Breast epithelium (tissue), 4 donors: Measurements from ENCODE around the gene CNDP1. TPM values are rescaled to one million over a fixed set of nuclear protein-coding genes. Genes with fewer than 3 reads are reported as not detected.
"Not testable (repeated sequence)": the region's sequence is repeated elsewhere in the genome, so short reads cannot be mapped to it uniquely, and the experiment has no call there.

Source experiments
- DNase-seq, 2 donors: peaks; one replicate each; pipeline ENCODE4 v3.0.0-alpha.2; 2019; ENCODE audit warnings: low spot score in 2 of 2
- H3K27ac ChIP-seq, 2 donors: fragments of 200-600 bp; sonication (generic) in 1 of 2; one replicate each; pipeline ENCODE4 v1.5.1; 2016 to 2019; ENCODE audit warnings: mild to moderate bottlenecking in 1 of 2
- H3K27me3 ChIP-seq, 2 donors: fragments of 200-600 bp; sonication (generic) in 1 of 2; one replicate each; pipeline versions ENCODE4 v1.5.1 to v1.6.0; 2017 to 2019; ENCODE audit warnings: control low read depth in 1 of 2, mild to moderate bottlenecking in 1 of 2
- H3K36me3 ChIP-seq: fragments of 200-600 bp; one replicate; pipeline ENCODE4 v1.5.1; 2019
- H3K4me1 ChIP-seq, 2 donors: fragments of 200-600 bp; sonication (generic); one replicate each; pipeline ENCODE4 v1.5.1; 2016 to 2019; ENCODE audit warnings: control low read depth in 1 of 2
- H3K4me3 ChIP-seq, 3 donors: fragments of 200-600 bp; sonication (generic); 1 replicate in 2 of 3; 2 replicates in 1 of 3; pipeline ENCODE4 v1.5.1; 2016 to 2019; ENCODE audit warnings: mild to moderate bottlenecking in 3 of 3, moderate library complexity in 2 of 3
- H3K9me3 ChIP-seq, 2 donors: fragments of 200-600 bp; sonication (generic) in 1 of 2; one replicate each; pipeline ENCODE4 v1.5.1; 2016 to 2019; ENCODE audit warnings: control low read depth in 1 of 2
- POLR2A ChIP-seq: fragments of 450-650 bp; IDR thresholded peaks from one replicate; pipeline ENCODE4 v1.6.1; 2016; ENCODE audit warnings: antibody characterized with exemption, mild to moderate bottlenecking, moderate library complexity
- POLR2AphosphoS5 ChIP-seq, 3 donors: sonication (generic); formaldehyde crosslinking; IDR thresholded peaks; one replicate each; pipeline ENCODE4 v1.6.1; 2017; ENCODE audit warnings: antibody characterized with exemption in 3 of 3
- intact Hi-C: fragments of 100-400 bp; cut with DNase I; formaldehyde crosslinking; loops from one replicate; pipeline ENCODE4 v1.15.1; 2023; ENCODE audit warnings: low total_unique reads
- total RNA-seq, 3 donors: library from RNA; depleted of rRNA; stranded (reverse); fragments of >200 nt; gene quantifications; one replicate each; pipeline ENCODE4 v1.1.0, GENCODE V29; 2016
- TF ChIP-seq, protein P1 (sequence below), 3 donors: fragments of 450-650 bp; IDR thresholded peaks; one replicate each; pipeline ENCODE4 v1.5.1; 2016 to 2017; ENCODE audit warnings: antibody characterized with exemption in 3 of 3, mild to moderate bottlenecking in 3 of 3, moderate library complexity in 3 of 3

The CNDP1 gene
- total RNA-seq, 3 donors from 2014 or later, result 0.33 TPM; not detected in 2

DNA sequence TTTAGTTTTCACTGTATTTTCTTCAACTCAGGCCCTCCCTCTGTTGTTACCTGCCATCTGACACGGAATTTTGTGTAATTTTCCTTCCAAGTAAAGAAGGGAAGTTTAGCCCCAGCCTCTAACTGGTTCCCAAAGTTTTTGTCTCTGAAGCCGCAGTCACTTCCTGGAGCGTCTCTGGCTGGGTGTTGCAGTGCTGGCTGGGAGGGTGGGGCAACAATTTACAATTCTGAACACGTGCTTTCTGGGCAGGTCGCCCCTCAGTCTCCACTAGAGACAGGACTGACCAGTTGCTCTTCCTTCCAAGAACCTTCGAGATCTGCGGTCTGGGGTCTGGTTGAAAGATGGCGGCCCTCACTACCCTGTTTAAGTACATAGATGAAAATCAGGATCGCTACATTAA, 34.7 kb upstream of the CNDP1 start:
- H3K27ac ChIP-seq, result peak overlapping the region; percentile 71 to 74
- H3K9me3 ChIP-seq, result no peaks in the 10 kb centered on the region
- H3K27me3 ChIP-seq, result no peaks in the 10 kb centered on the region
- TF ChIP-seq POLR2A (no peak), POLR2AphosphoS5 (IDR thresholded peaks at IDR 0.05) (peak in 1 of 3 donors; percentile 19)
- TF ChIP-seq, protein P1, sequence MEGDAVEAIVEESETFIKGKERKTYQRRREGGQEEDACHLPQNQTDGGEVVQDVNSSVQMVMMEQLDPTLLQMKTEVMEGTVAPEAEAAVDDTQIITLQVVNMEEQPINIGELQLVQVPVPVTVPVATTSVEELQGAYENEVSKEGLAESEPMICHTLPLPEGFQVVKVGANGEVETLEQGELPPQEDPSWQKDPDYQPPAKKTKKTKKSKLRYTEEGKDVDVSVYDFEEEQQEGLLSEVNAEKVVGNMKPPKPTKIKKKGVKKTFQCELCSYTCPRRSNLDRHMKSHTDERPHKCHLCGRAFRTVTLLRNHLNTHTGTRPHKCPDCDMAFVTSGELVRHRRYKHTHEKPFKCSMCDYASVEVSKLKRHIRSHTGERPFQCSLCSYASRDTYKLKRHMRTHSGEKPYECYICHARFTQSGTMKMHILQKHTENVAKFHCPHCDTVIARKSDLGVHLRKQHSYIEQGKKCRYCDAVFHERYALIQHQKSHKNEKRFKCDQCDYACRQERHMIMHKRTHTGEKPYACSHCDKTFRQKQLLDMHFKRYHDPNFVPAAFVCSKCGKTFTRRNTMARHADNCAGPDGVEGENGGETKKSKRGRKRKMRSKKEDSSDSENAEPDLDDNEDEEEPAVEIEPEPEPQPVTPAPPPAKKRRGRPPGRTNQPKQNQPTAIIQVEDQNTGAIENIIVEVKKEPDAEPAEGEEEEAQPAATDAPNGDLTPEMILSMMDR (IDR thresholded peaks at IDR 0.05), result no peak
- H3K36me3 ChIP-seq, result no peaks in the 10 kb centered on the region
- H3K4me1 ChIP-seq, result no peaks in the 10 kb centered on the region
- peak overlapping the region; percentile 17 to 52 (median 25) for H3K4me3 ChIP-seq
- intact Hi-C loops, result no loop called here
- peak; percentile 38 to 84 for DNase-seq

DNA sequence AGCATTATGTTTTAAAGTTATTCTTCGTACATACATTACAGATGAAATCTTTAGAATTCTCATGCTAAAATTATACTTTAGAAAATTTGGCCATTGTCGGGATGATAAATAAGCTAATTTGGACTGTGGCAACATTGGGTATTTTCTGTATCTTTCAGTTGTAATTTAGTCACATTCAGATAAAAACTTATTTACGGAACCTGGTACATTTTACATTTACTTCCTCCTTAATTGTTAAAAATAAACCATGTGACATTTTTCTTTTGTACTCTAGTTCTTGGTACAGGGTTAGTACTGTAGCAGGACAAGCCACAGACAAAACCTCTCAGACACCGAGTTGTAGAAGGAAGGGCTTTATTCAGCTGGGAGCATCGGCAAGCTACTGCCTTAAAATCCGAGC, 33.9 kb upstream of the CNDP1 start:
- TF ChIP-seq, protein P1 (IDR thresholded peaks at IDR 0.05), result no peak
- no peak for TF ChIP-seq POLR2AphosphoS5 (IDR thresholded peaks at IDR 0.05)
- TF ChIP-seq POLR2A, result no peak

DNA sequence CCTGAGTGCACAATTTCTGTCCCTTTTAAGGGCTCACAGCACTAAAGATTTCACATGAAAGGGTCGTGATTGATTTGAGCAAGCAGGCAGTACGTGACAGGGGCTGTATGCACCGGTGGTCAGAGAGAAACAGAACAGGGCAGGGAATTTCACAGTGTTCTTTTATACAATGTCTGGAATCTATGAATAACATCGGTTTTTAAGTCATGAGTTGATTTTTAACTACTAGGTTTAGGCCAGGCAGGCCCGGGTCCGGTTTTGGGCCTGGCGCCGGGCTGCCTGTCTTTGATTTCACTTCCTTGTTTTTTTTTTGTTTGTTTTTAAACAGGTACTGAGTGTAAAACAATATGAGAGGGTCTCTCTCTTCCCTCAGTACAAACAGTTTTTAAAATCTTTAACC, 33.5 kb upstream of the CNDP1 start:
- H3K36me3 ChIP-seq, DNase-seq, H3K9me3 ChIP-seq, H3K4me1 ChIP-seq, H3K27me3 ChIP-seq, intact Hi-C loops: not testable (repeated sequence)
- Histone ChIP-seq H3K27ac (peak overlapping the region; percentile 71 to 80), H3K4me3 (peak overlapping the region in 2 of 3 donors; percentile 5 to 40)

More for the DNA sequence above, 33.9 kb upstream of the CNDP1 start:
- intact Hi-C loops, result no loop called here
- H3K9me3 ChIP-seq, result no peaks in the 10 kb centered on the region
- no peaks in the 10 kb centered on the region for H3K27me3 ChIP-seq
- peak overlapping the region; percentile 71 to 80 for H3K27ac ChIP-seq
- no peaks in the 10 kb centered on the region for H3K4me1 ChIP-seq
- peak overlapping the region in 2 of 3 donors; percentile 17 to 40 for H3K4me3 ChIP-seq
- H3K36me3 ChIP-seq, result no peaks in the 10 kb centered on the region
- DNase-seq, result no peak

DNA sequence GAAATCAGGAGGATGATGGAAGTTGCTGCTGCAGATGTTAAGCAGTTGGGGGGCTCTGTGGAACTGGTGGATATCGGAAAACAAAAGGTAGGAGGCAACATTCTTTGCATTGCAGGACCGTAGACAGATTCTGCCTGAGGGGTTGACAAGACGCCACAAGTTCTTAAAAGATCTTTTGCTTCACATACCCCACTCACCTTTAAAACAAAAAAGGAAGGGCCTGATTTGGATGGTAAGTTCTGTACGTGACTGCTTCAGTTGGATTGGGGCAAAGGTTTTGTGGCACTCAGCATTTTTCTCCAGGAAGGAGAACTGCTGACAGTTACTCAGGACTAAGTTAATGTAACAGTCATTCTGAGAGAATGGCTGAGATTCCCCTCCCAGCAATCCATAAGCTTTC, 32.9 kb upstream of the CNDP1 start:
- H3K9me3 ChIP-seq, result no peaks in the 10 kb centered on the region
- H3K36me3 ChIP-seq, result no peaks in the 10 kb centered on the region
- intact Hi-C loops, result no loop called here
- DNase-seq, result peak in 1 of 2 donors; percentile 62
- H3K27me3 ChIP-seq, result no peaks in the 10 kb centered on the region
- H3K4me3 ChIP-seq, result peak overlapping the region in 1 of 3 donors; percentile 40
- TF ChIP-seq, protein P1 (IDR thresholded peaks at IDR 0.05), result no peak
- TF ChIP-seq POLR2AphosphoS5 (IDR thresholded peaks at IDR 0.05) (no peak), POLR2A (no peak)
- H3K4me1 ChIP-seq, result no peaks in the 10 kb centered on the region
- peak overlapping the region; percentile 71 to 80 for H3K27ac ChIP-seq

DNA sequence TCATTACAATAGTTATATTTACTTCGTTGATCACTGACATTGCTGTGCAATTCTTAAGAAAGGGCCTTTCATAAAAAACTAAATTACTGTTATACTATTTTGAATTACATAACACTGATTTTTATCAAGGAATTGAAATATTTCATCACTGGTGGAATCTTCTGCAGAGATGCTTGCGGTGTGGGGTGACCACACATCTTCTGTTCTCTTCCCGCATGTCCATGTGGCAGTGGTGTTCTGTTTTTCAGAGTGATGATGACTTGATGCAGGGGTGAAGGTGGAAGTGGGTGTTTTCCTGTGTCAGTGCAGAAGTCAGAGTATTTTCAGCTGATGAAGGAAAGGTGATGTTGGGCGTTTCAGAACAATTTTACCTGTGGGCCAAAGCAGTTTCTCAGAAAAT, 31.2 kb upstream of the CNDP1 start:
- H3K36me3 ChIP-seq, result no peaks in the 10 kb centered on the region
- no peaks in the 10 kb centered on the region for H3K27me3 ChIP-seq
- intact Hi-C loops, result no loop called here
- H3K27ac ChIP-seq, result no peak overlapping the region
- no peaks in the 10 kb centered on the region for H3K4me1 ChIP-seq
- no peak overlapping the region for H3K4me3 ChIP-seq
- no peak for TF ChIP-seq POLR2A
- no peak for TF ChIP-seq POLR2AphosphoS5 (IDR thresholded peaks at IDR 0.05)
- TF ChIP-seq, protein P1 (IDR thresholded peaks at IDR 0.05), result no peak
- no peaks in the 10 kb centered on the region for H3K9me3 ChIP-seq
- DNase-seq, result no peak

DNA sequence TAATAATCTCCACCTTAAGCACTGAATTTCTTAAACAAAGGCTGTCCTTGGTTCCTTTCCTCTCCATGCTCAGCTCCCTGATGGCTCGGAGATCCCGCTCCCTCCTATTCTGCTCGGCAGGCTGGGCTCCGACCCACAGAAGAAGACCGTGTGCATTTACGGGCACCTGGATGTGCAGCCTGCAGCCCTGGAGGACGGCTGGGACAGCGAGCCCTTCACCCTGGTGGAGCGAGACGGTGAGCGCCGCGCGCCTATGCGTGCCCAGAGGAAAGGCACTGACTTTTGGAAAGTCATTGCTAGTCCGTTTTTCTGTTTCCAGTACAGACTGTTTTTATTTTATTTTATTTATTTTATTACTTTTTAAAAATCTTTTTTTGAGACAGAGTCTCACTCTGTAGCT, 28.5 kb upstream of the CNDP1 start:
- H3K9me3 ChIP-seq, result no peaks in the 10 kb centered on the region
- H3K27ac ChIP-seq, result no peak overlapping the region
- intact Hi-C loops, result no loop called here
- DNase-seq, result no peak
- H3K4me1 ChIP-seq, result no peaks in the 10 kb centered on the region
- H3K4me3 ChIP-seq, result no peak overlapping the region
- H3K36me3 ChIP-seq, result no peaks in the 10 kb centered on the region
- TF ChIP-seq POLR2A, result no peak
- TF ChIP-seq, protein P1 (IDR thresholded peaks at IDR 0.05), result no peak
- TF ChIP-seq POLR2AphosphoS5 (IDR thresholded peaks at IDR 0.05), result no peak
- H3K27me3 ChIP-seq, result no peaks in the 10 kb centered on the region
